K562 treated with DMSO at 1 percent for 4 hours (cell line): Measurements from ENCODE around the gene ITGB1. TPM values are rescaled to one million over a fixed set of nuclear protein-coding genes. Genes with fewer than 3 reads are reported as not detected.

Experiments used
- total RNA-seq: library from RNA; unstranded; fragments of 300-600 nt; gene quantifications from 2 replicates; pipeline ENCODE4 v1.2.3, GENCODE V29; 2022; ENCODE audit not compliant: insufficient read depth

Gene ITGB1
- 162 and 181 TPM in 2 replicates for total RNA-seq

GRCh38 chr10:32958085-32959005 is at the start of gene ITGB1:
Gene ITGB1 (minus strand): TSS chr10:32958230. CDS start chr10:32935558, 22,672 bp downstream.

